Sigmoid colon (tissue), 7 donors: Measurements from ENCODE around the gene SLC17A3. TPM values are rescaled to one million over a fixed set of nuclear protein-coding genes. Genes with fewer than 3 reads are reported as not detected.

Source experiments
- DNase-seq: peaks from one replicate; pipeline ENCODE4 v3.0.0-alpha.2; 2019
- H3K27ac ChIP-seq, 4 donors: fragments of 200-600 bp; sonication (generic); one replicate each; pipeline ENCODE4 v1.5.1; 2016 to 2019; ENCODE audit warnings: mild to moderate bottlenecking in 1 of 4
- H3K27me3 ChIP-seq, 3 donors: fragments of 200-600 bp; sonication (generic); one replicate each; pipeline ENCODE4 v1.5.1; 2019; ENCODE audit warnings: mild to moderate bottlenecking in 1 of 3
- H3K36me3 ChIP-seq, 4 donors: fragments of 200-600 bp; sonication (generic); one replicate each; pipeline ENCODE4 v1.5.1; 2016 to 2019
- H3K4me1 ChIP-seq, 4 donors: fragments of 200-600 bp; sonication (generic); one replicate each; pipeline ENCODE4 v1.5.1; 2017 to 2019
- H3K4me3 ChIP-seq, 4 donors: fragments of 200-600 bp; sonication (generic); one replicate each; pipeline ENCODE4 v1.5.1; 2017 to 2019; ENCODE audit warnings: mild to moderate bottlenecking in 2 of 4, moderate library complexity in 1 of 4
- H3K9me3 ChIP-seq, 4 donors: fragments of 200-600 bp in 3 of 4; sonication (generic) in 3 of 4; one replicate each; pipeline versions ENCODE4 v1.5.1 to v1.6.1; 2013 to 2019
- CTCF ChIP-seq, 4 experiments: fragments of 450-650 bp in 3 of 4; fragments of 200-600 bp in 1 of 4; IDR thresholded peaks; one replicate each; pipeline ENCODE4 v1.5.1; 2016 to 2019; ENCODE audit warnings: antibody characterized with exemption in 4 of 4, mild to moderate bottlenecking in 3 of 4, moderate library complexity in 2 of 4
- EP300 ChIP-seq, 4 donors: sonication (generic); formaldehyde crosslinking; IDR thresholded peaks; one replicate each; pipeline ENCODE4 v1.6.1; 2017; ENCODE audit warnings: antibody characterized with exemption in 4 of 4
- POLR2A ChIP-seq, 2 donors: fragments of 450-650 bp; IDR thresholded peaks; one replicate each; pipeline ENCODE4 v1.6.1; 2016; ENCODE audit warnings: antibody characterized with exemption in 2 of 2, mild to moderate bottlenecking in 2 of 2, moderate library complexity in 2 of 2
- POLR2AphosphoS5 ChIP-seq, 4 donors: sonication (generic); formaldehyde crosslinking; IDR thresholded peaks; one replicate each; pipeline ENCODE4 v1.6.1; 2017; ENCODE audit warnings: antibody characterized with exemption in 4 of 4
- WGBS, 2 donors: extraction: QIAGEN DNeasy Blood & Tissue Kit; methylation state at CpG; one replicate each; pipeline ENCODE4 v1.1.7; 2013; 5-methylcytosine and 5-hydroxymethylcytosine counted together
- intact Hi-C: fragments of 100-400 bp; cut with DNase I; formaldehyde crosslinking; loops from one replicate; pipeline ENCODE4 v1.15.1; 2023
- polyA plus RNA-seq, 3 donors: library from polyadenylated mRNA; stranded (reverse); fragments of 200-250 nt; gene quantifications; one replicate each; pipeline ENCODE4 v1.2.3, GENCODE V29; 2013
- total RNA-seq, 4 donors: library from RNA; depleted of rRNA; stranded (reverse); fragments of >200 nt; gene quantifications; one replicate each; pipeline ENCODE4 v1.1.0, GENCODE V29; 2016
- donor health status: healthy with polysubstance abuse.
- donor health status: Bipolar disorder and iron deficiency.
- donor health status: healthy.

SLC17A3 gene
- total and polyA plus RNA-seq, 7 donors: not detected

GRCh38 chr6:25888626-25889025 lies 14.6 kb upstream of the SLC17A3 start:
- Histone ChIP-seq H3K27me3 (no peaks in the 10 kb centered on the region), H3K4me1 (no peaks in the 10 kb centered on the region), H3K36me3 (no peaks in the 10 kb centered on the region), H3K27ac (no peak overlapping the region), H3K4me3 (no peak overlapping the region), H3K9me3 (no peaks in the 10 kb centered on the region)
- no peak for DNase-seq
- no peak for TF ChIP-seq CTCF (IDR thresholded peaks at IDR 0.05)
- no peak for TF ChIP-seq EP300 (IDR thresholded peaks at IDR 0.05)
- TF ChIP-seq POLR2AphosphoS5 (IDR thresholded peaks at IDR 0.05): no peak
- TF ChIP-seq POLR2A (IDR thresholded peaks at IDR 0.05): no peak
- intact Hi-C loops: no loop called here
- WGBS, 2 donors: 67 to 83% methylated on average over 2 of the region's 2 CpGs

GRCh38 chr6:25886066-25886465 lies 12.0 kb upstream of the SLC17A3 start:
- WGBS, 2 donors: 93 to 95% methylated on average over 2 of the region's 2 CpGs
- intact Hi-C loops: no loop called here

GRCh38 chr6:25883991-25884390 lies 9.9 kb upstream of the SLC17A3 start:
- Histone ChIP-seq H3K27me3 (peaks cover 0 to 3% (median 0%) of the 10 kb centered on the region in 3 donors), H3K9me3 (no peaks in the 10 kb centered on the region), H3K4me3 (no peak overlapping the region), H3K4me1 (peaks cover 0 to 5% (median 0%) of the 10 kb centered on the region in 4 donors), H3K27ac (no peak overlapping the region), H3K36me3 (no peaks in the 10 kb centered on the region)
- WGBS, 2 donors: 56 to 71% methylated on average over 2 of the region's 2 CpGs
- TF ChIP-seq EP300 (IDR thresholded peaks at IDR 0.05) (no peak), POLR2A (IDR thresholded peaks at IDR 0.05) (no peak), CTCF (IDR thresholded peaks at IDR 0.05) (no peak), POLR2AphosphoS5 (IDR thresholded peaks at IDR 0.05) (no peak)
- intact Hi-C loops: no loop called here
- no peak for DNase-seq

More at GRCh38 chr6:25886066-25886465, 12.0 kb upstream of the SLC17A3 start:
- TF ChIP-seq POLR2AphosphoS5 (IDR thresholded peaks at IDR 0.05): no peak
- no peak for TF ChIP-seq EP300 (IDR thresholded peaks at IDR 0.05)
- no peak for TF ChIP-seq POLR2A (IDR thresholded peaks at IDR 0.05)
- no peak for TF ChIP-seq CTCF (IDR thresholded peaks at IDR 0.05)
- Histone ChIP-seq H3K36me3 (no peaks in the 10 kb centered on the region), H3K27ac (no peak overlapping the region), H3K9me3 (no peaks in the 10 kb centered on the region), H3K4me3 (no peak overlapping the region), H3K4me1 (peaks cover 0 to 5% (median 0%) of the 10 kb centered on the region in 4 donors), H3K27me3 (peaks cover 0 to 3% (median 0%) of the 10 kb centered on the region in 3 donors)
- no peak for DNase-seq

GRCh38 chr6:25883536-25883935 lies 9.5 kb upstream of the SLC17A3 start:
- WGBS, 2 donors: 88 to 97% methylated on average over 1 of the region's 1 CpG
- DNase-seq: no peak
- Histone ChIP-seq H3K4me3 (no peak overlapping the region), H3K4me1 (peaks cover 0 to 5% (median 0%) of the 10 kb centered on the region in 4 donors), H3K27me3 (peaks cover 0 to 3% (median 0%) of the 10 kb centered on the region in 3 donors), H3K36me3 (no peaks in the 10 kb centered on the region), H3K9me3 (no peaks in the 10 kb centered on the region), H3K27ac (no peak overlapping the region)
- intact Hi-C loops: no loop called here
- TF ChIP-seq POLR2AphosphoS5 (IDR thresholded peaks at IDR 0.05): no peak
- TF ChIP-seq CTCF (IDR thresholded peaks at IDR 0.05): no peak
- TF ChIP-seq POLR2A (IDR thresholded peaks at IDR 0.05): no peak
- TF ChIP-seq EP300 (IDR thresholded peaks at IDR 0.05): no peak

GRCh38 chr6:25882051-25882496 lies 8.0 kb upstream of the SLC17A3 start:
- Histone ChIP-seq H3K27ac (no peak overlapping the region), H3K9me3 (no peaks in the 10 kb centered on the region), H3K36me3 (no peaks in the 10 kb centered on the region), H3K27me3 (peaks cover 0 to 3% (median 0%) of the 10 kb centered on the region in 3 donors), H3K4me1 (peaks cover 0 to 5% (median 0%) of the 10 kb centered on the region in 4 donors), H3K4me3 (no peak overlapping the region)
- intact Hi-C loops: no loop called here
- DNase-seq: no peak
- TF ChIP-seq POLR2A (IDR thresholded peaks at IDR 0.05): no peak
- TF ChIP-seq POLR2AphosphoS5 (IDR thresholded peaks at IDR 0.05): no peak
- TF ChIP-seq EP300 (IDR thresholded peaks at IDR 0.05): no peak
- no peak for TF ChIP-seq CTCF (IDR thresholded peaks at IDR 0.05)
- WGBS, 2 donors: 48 to 81% methylated on average over 28 of the region's 28 CpGs
